ENCODE results near the gene KCMF1. TPM values are rescaled to one million over a fixed set of nuclear protein-coding genes. Genes with fewer than 3 reads are reported as not detected.

The KCMF1 gene
- polyA plus RNA-seq, 1 donor from 2014 or later: 43.3 TPM

GRCh38 chr2:84970210-84970867, 622 bp upstream of the KCMF1 start (continued):
- no peak for TF ChIP-seq EP300 (conservative IDR thresholded peaks at IDR 0.05; ENCODE audit: poor library complexity, severe bottlenecking)
- TF ChIP-seq SMC3 (conservative IDR thresholded peaks at IDR 0.05; ENCODE audit: poor library complexity): no peak

GRCh38 chr2:84971510-84972206, 697 bp downstream of the KCMF1 start:
- Histone ChIP-seq H4K20me1 (ENCODE audit: insufficient read depth) (no peaks in the 10 kb centered on the region), H3K36me3 (ENCODE audit: insufficient read depth, low read length) (no peaks in the 10 kb centered on the region), H3K9me2 (ENCODE audit: insufficient read depth, low read length) (no peaks in the 10 kb centered on the region), H2AFZ (ENCODE audit: low read depth, low read length) (no peak overlapping the region), H3K27me3 (ENCODE audit: insufficient read depth, low read depth, low read length) (no peaks in the 10 kb centered on the region), H3K9ac (ENCODE audit: low read length) (peak overlapping the region; percentile 83), H3K27ac (ENCODE audit: low read length) (peak overlapping the region; percentile 70), H3F3A (ENCODE audit: insufficient read depth, low read length, poor library complexity, severe bottlenecking) (no peaks in the 10 kb centered on the region), H3K4me3 (ENCODE audit: low read length) (peak overlapping the region; percentile 79), H3K4me2 (ENCODE audit: low read length) (peak overlapping the region; percentile 75), H3K9me3 (ENCODE audit: low read length) (no peaks in the 10 kb centered on the region), H3K79me2 (replicated peaks; ENCODE audit: insufficient read depth, low read length) (peaks cover 68% of the 10 kb centered on the region)
- TF ChIP-seq REST (IDR thresholded peaks at IDR 0.05; ENCODE audit: borderline replicate concordance) (no peak), TAF1 (IDR thresholded peaks at IDR 0.05; ENCODE audit: low read depth) (peak; percentile 22)

GRCh38 chr2:84972207-84972783, 1.3 kb downstream of the KCMF1 start:
- no peaks in the 10 kb centered on the region for H3K9me3 ChIP-seq (ENCODE audit: low read length)
- no peaks in the 10 kb centered on the region for H3K9me2 ChIP-seq (ENCODE audit: insufficient read depth, low read length)
- H3K27ac ChIP-seq (ENCODE audit: low read length): peak overlapping the region; percentile 70
- no peak overlapping the region for H2AFZ ChIP-seq (ENCODE audit: low read depth, low read length)
- no peaks in the 10 kb centered on the region for H3K27me3 ChIP-seq (ENCODE audit: insufficient read depth, low read depth, low read length)
- H3K4me2 ChIP-seq (ENCODE audit: low read length): peak overlapping the region; percentile 75
- H3K4me3 ChIP-seq (ENCODE audit: low read length): peak overlapping the region; percentile 79
- no peaks in the 10 kb centered on the region for H3K36me3 ChIP-seq (ENCODE audit: insufficient read depth, low read length)
- peak overlapping the region; percentile 83 for H3K9ac ChIP-seq (ENCODE audit: low read length)
- TF ChIP-seq POLR2AphosphoS5 (IDR thresholded peaks at IDR 0.05) (no peak), MXI1 (conservative IDR thresholded peaks at IDR 0.05; ENCODE audit: poor library complexity, severe bottlenecking) (no peak), EZH2 (IDR thresholded peaks at IDR 0.05; ENCODE audit: borderline replicate concordance, insufficient read depth, low read length, poor library complexity, severe bottlenecking) (no peak), EP300 (conservative IDR thresholded peaks at IDR 0.05; ENCODE audit: poor library complexity, severe bottlenecking) (no peak), CTCF (IDR thresholded peaks at IDR 0.05; ENCODE audit: poor library complexity, severe bottlenecking) (no peak), TAF1 (IDR thresholded peaks at IDR 0.05; ENCODE audit: low read depth) (no peak), SMC3 (conservative IDR thresholded peaks at IDR 0.05; ENCODE audit: poor library complexity) (no peak), RAD21 (conservative IDR thresholded peaks at IDR 0.05) (no peak), REST (IDR thresholded peaks at IDR 0.05; ENCODE audit: borderline replicate concordance) (no peak)
- no peaks in the 10 kb centered on the region for H4K20me1 ChIP-seq (ENCODE audit: insufficient read depth)
- H3F3A ChIP-seq (ENCODE audit: insufficient read depth, low read length, poor library complexity, severe bottlenecking): no peaks in the 10 kb centered on the region
- H3K79me2 ChIP-seq (replicated peaks; ENCODE audit: insufficient read depth, low read length): peaks cover 75% of the 10 kb centered on the region

Measured in neural cell (in vitro differentiated cells).